ENCODE results near the gene ETV5.

Gene ETV5

DNA sequence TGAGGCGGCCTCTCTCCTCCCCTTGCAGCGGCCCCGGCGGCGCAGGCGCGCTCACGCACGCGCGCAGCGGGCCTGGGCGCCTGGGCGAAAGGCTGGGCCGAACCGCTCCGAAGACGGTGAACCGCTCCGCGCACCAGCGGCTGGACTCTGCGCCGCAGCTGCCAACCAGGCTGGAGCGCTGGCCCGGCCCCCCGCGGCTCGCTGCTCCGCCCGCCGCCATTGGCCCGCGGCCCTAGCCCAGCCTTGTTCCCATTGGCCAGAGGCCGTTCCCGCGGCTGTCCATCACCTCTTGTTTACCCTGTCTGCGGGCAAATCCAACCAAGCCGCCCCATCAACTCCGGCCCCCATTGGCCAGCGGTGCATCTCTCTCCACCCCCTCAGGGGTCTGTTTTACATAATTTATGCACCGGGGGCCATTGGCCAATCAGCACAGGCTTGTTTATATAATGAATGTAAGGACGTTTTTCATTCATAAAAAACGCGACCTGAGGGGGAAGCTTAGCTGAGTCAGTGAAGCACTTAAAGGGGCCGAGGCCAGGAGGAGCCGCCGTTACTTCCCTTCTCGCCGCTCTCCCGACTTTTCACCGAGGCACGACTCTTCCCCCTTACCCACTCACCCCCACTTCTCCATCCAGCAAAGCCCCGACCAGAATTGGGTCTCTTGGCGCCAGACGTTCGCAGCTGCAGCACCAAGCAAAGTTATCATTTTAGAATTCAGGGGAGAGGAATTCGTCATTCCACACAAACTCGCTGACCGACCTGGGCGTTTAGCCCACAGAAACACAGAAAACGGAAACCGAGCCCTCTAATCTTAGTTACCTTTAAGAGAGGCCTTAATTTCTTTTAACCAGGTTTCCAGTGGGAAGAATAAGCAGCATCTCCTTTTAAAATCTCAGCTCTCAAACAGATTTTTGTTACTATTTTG is at the start of gene ETV5:
Gene ETV5, minus strand, starts transcription at position 149 of the 925 bp plus-strand sequence. CDS start 3,221 bp downstream, outside the sequence.
- peak; percentile 73 to 100 (median 99) for DNase-seq

DNA sequence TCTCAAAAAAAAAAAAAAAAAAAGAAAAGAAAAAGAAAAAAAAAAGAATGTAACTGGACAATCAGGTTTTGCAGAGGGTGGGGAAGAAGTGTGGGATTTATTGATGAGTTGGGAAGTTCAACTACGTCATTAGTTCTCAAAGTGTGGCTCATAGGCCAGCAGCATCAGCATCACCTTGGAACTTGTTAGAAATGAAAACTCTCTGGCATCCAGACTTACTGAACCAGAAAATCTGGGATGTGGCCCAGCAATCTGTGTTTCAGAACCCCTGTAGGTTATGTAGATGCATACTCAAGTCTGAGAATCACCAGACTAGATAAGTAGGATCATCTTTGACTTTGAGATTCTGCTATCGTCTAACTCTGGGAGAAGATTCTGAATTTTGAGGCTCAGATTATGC is 45.8 kb upstream of the ETV5 start:
- no peak for DNase-seq

DNA sequence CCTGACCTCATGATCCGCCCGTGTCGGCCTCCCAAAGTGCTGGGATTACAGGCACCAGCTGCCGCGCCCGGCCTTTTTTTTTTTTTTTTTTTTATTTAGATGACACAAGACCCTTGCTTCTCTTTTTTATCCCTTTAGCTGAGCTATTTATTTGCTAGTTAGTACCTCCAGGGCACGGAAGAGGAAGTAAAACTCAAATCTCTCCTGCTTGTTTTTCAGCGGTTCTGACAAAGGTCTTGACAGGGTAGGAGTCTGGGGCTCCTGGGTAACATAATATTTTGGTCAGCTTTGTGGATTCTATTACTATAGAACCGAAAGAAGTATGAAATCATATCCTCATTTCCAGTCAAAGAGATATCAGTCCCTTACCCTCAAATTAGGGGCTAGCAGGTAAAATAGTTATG is 44.0 kb upstream of the ETV5 start:
- DNase-seq = no peak

DNA sequence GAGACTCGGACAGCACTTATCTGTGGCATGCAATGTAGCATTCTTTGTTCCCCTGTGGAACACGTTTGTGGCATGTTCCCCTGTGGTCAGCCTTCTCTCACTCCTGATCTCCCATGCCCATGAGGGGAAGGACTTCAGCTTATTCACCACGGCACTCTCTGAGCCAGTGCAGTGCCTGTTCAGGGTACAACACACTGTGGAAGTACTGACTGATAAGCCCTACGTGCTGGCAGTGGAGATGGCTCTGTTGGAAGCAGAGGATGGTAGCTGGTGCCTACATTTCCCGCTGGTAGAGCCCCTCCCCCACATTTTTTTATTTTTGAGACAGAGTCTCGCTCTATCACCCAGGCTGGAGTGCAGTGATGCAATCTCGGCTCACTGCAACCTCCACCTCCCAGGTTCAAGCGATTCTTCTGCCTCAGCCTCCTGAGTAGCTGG is 43.5 kb upstream of the ETV5 start:
- peak in 1 of 56 donors; percentile 7 for DNase-seq

DNA sequence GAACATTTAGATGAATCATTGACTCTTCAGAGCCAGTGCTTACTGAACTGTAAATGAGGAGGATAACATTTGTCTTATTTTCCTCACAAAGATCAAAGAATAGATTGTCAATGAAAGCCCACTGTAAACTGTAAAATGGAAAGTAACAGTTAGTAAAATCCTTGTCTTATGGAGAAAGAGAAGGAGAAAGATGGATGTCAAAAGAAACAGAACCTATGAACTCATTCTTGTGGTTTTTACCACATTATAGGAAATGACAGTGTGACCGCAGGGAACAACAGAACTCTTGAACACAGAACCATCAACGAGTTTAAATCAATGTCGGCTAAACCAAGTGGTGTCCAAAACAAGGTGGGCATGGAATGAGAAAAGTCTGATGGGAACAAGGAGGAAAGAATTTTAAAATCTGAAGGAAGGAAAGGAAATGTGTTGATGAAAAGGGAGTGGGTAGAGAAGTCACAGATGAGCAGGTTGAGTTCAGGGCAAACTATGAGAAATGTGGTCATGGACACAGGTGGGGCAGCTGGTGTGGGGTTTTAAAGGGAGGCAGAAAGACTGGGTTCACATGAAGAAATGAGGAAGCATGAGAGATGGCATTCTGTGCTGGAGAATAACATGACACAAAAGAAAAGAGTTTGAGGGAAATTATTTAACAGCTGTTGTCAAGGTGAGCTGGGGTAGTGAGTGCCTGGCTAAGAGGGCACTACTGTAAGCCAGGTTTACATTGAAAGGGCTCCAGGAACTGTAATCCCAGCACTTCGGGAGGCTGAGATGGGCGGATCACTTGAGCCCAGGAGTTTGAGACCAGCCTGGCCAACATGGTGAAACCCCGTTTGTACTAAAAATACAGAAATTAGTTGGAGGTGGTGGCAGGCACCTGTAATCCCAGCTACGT is 42.4 kb upstream of the ETV5 start:
- no peak for DNase-seq

DNA sequence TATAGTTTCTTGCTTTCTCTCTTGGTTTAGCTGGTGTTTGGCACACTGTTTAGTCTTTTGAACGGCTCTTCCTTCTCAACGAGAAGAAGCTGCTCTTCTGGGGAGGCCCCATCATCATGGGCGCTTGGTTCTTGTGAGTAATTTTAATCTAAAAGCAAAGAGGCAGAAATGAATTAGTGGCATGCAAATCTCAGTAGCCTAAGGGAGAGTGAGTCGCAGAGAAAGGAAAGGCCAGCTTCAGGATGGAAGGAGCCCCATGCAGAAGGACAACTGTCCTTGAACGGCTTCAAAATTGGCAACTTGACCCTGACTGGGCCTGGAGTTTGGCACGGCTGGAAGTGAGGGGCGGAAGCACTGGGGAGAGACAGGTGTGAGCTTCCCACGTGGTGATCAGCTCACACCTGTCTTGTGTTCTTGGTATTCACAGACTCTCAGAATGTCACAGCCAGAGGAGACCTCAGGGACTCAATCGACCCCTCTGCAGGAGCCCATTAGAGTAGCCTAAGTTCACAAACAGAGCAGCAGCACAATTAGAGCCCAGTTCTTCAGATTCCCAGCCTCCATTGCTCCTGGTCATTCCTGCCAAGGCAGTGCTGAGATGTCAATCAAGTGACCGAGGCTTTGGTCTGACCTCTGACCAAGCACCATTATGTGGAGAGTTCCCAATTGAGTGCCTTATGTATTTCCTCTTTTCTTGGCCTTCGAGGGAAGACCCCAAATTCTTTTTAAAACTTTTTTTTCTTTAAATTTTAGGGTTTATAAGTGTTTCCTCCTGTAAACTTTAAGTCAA is 41.3 kb upstream of the ETV5 start:
- DNase-seq = no peak

DNA sequence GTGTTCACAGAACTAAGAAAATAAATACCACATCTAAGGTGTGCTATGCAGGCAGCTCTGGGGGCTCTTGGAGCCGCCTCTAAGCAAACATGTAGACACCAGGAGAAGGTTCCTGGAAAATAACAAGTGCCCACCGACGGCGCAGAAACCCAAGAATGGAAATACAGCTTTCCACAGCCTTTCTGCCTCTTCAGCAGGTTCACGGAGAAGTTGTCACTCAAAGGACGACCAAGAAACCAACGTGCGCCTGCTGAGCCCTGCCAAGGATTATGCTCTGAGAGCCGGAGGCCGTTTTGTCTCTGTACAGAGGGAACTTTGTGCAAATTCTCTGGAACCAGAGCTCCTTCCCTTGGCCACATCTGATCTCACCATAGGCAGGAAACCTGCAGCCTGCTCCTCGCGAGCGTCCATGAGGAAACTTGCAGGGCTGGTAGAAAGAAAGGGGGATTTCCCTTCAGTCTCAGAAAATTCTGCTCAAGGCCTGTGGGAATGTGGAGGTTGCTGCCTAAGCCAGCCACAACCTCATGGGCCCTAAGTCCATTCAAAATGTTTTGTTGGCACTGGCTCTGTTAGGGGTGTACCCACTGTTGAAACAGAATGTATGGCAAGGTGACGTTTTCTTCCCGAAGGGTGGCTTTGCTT is 40.6 kb upstream of the ETV5 start:
- DNase-seq = no peak

DNA sequence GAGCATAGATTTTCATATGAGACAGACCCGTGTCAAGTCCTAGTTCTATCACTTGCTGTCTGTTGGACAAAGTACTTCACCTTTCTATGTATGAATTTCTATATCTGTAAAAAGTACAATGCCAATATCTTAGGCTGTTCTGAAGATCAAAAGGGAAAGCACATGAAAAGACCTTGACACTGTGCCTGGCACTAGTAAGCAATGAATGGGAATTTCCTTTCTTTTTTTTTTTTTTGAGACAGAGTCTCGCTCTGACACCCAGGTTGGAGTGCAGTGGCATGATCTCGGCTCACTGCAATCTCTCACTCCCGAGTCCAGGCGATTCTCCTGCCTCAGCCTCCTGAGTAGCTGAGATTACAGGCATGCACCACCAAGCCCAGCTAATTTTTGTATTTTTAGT is 35.4 kb upstream of the ETV5 start:
- no peak for DNase-seq

DNA sequence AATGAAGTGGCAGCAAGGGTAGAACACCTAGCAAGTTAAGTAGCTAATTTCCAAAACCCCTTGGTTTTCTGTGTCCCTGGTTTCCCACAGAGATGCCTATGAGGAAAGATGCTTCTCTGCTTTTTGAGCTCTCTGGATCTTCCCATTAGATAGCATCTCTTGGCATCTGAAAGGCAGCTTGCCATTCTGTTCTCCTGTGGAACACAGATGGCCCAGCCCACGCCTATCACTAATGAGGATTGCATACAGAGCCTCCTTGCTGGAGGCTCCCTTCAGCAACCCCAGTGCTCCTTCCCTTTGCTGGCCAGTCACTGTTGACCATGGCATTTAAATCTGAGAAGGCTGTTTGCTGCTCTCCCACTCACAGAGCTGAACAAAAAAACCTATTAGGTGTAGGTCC is 34.4 kb upstream of the ETV5 start:
- DNase-seq = peak in 25 of 56 donors; percentile 9 to 67 (median 24)

DNA sequence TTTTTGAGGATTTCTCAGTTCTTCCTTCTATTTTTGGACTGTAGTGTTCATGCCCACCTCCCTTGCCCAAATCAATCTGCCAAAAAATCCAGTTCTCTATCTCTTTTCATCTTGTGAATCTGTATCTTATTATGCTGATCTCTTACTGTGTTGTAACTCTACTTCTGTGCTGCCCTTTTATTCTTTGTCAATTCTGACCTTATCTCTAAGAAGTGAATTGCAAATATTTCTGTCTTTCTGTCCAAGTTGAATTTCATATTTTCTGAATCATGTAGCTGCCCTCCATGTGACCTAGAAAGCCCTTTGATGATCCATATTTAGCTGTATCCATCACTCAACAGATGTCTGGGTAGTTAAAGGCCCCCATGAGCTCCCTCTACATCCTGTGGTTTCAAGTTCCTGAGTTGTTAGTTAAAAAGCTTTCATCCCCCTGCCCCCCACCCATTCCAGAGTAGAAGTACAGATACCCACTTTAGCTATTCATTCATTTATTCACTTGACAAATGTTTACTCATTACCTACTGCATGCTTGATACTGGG is 33.6 kb upstream of the ETV5 start:
- no peak for DNase-seq

DNA sequence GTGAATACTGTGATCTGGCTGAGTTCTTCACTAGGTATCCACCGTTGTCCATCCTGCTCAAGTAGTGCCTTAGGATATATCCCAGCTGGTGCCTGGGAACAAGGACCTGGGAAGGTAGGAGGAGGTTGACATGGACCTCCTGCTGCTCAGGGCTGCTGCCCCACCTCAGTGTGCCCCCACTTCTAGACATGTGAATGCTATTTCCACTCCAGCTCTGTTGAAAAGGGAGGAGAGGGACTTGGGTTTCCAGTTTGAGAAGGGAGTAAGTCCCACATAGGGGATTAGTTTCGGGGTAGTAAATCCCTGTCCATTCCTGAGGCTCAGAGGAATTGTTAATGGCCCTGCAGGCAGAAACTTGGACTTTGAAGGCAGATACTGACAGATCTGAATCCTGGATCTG is 32.9 kb upstream of the ETV5 start:
- no peak for DNase-seq

DNA sequence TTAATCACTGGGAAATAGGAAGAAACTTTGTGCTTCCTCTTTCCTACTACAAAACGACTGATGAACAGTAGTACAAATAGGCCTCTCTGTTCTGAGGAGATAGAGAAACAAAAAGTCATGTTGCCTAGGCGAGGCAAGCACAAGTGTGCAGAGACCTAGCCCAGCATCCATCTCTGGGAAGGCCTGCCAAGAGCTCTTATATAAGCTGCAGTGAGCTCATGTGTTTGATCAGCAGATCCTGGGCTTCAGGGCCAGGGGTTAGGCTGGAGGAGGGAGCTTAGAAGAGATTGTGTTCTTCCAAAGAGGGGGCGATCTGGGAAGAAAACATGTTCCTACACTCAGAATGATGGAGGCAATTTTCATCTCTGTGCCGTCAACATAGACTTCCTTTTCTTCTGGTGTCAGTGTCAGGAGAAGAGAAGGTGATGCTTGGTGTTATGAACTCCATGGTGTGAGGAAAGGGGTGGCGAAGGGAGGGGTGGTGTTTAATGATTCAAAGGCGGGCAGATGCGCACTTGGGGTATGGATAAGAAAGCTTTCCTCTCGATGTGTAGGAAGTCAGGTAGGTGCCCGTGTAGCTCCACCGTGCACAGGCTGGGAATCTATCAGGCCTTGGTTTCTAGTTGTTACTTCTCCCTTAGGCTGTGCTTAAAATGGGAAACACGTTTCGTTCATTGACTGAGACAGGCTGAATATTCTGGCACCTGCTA is 29.5 kb upstream of the ETV5 start:
- peak in 21 of 56 donors; percentile 7 to 64 (median 21) for DNase-seq

DNA sequence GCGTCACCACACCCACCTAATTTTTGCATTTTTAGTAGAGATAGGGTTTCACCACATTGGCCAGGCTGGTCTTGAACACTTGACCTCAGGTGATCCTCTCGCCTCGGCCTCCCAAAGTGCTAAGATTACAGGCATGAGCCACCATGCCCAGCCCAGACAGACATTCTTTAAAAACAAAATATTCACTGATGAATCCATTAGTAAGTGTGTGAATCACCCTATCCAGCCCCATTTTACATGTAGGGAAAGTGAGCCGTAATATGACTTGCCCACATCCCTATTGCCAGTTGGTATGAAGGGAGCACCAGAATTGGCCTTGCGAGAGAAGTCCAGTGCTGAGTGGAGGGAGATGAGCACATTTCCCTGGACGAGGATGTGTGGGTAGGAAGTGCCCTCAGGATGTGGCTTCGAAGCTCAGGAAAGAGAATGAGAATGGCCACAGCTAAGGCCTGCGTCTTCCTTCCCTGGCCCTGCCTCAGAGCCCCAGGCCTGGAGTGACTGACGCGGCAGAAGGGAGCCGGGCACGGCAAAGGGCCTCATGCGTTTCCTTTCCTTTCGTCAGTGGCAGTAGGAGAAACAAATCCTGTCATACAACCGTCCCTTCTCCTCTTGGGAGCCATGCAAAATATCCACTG is 28.3 kb upstream of the ETV5 start:
- DNase-seq = no peak

DNA sequence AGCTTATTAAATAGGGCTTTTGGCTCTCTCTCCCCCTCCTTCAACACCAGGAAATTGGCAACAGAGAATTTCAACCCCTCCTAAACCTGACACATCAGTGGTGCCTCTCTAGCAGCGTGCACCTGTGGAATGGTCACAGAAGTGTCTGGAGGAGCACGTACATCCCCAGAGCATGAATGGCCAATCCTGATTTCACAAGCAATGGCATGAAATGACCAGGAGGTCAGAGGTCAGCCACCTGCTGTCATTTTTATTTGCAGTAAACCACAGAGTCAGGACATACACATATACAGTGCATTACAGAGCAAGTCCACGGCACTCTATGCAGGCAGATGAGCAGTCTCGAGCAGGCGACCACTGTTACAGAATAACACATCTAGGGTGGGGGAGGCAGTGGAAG is 25.1 kb upstream of the ETV5 start:
- DNase-seq = no peak

DNA sequence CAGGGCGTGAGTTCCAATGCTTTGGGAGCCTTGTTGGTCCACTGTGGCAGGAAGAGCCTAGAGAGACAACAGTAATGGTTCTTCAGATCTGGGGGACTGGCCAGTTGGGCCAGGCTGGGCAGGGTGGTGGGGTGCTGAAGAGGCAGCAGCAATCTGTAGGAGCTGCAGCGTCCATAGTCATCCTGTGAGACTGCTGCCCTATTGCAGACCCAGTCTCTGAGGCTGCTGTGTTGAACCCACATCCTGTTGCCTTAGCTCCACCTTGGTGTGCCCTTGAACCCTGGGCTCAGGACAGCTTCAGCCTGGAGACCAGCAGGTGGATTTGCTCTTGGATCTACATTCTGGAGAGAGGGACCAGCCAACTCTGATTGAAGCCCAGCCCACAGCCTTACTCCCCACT is 23.6 kb upstream of the ETV5 start:
- no peak for DNase-seq

DNA sequence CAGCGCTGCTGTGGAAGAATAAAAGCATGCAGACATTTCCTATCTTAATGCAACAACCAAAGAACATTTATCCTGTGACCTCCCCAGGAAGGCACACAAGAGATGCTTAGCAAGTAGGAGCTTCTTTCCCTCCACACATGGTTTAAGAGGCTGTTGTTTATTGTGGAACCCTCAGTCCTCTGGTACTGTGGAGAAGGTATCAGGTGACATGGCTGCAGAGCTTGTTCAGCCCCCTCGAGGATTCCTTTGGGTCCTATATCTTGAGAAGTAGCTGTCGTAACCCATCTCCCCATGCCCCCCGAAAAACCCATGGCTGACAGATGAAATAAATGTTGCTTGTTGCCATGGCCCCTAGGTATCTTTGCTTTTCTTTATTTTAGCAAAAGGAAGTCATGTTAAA is 20.3 kb upstream of the ETV5 start:
- DNase-seq = no peak

DNA sequence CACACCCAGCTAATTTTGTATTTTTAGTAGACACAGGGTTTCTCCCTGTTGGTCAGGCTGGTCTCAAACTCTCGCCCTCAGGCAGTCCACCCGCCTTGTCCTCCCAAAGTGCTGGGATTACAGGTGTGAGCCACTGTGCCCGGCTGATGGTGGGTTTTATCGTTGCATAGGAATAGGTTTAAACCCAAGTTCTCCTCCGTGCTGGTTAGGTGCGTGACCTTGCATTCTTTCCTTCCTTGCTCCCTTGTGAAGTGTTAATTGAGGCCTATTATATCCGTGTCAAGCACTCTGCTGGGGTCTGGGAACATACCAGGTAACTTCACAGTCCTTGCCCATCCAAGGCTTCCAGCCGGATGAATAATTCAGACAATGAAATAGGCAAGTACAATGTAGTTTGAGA is 19.3 kb upstream of the ETV5 start:
- no peak for DNase-seq

DNA sequence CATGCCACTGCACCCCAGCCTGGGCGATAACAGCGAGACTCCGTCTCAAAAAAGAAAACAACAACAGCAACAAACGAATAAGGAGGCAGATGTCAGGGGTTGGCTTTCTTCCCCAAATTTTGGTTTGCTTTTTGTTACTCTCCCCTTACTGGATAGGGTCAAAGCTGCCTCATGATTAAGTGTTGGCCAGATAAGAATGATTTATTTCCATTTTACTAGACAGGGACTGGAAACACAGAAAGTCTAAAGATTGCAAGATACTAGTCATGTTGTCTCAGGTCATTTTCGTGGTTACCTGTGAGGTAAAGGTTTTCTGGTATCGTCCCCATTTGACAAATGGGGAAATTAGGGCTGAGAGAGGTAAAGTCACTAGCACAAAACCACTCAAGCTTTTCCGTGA is 18.6 kb upstream of the ETV5 start:
- DNase-seq = no peak

DNA sequence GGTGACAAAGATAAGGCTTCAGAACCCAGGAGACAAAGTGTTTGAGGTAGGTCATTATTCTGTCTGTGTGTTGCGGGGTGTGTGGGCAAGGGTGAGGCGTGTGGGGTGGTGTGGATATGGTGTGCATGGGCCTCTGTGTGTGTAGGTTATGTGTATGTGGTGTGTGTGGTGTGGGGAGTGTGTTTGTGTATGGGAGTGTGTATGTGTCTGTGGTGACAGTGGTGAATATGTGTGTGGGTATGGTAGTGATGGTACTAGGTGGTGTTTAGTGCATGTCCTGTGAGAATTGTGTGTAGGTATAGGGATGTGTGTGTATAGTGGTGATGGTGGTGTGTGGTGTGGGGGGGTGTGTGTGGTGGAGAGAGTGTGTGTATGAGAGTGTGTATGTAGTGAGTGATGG is 16.2 kb upstream of the ETV5 start:
- DNase-seq = no peak

All from amygdala (tissue), 56 donors.